Measurements from ENCODE around the gene IL5.

Gene IL5

DNA sequence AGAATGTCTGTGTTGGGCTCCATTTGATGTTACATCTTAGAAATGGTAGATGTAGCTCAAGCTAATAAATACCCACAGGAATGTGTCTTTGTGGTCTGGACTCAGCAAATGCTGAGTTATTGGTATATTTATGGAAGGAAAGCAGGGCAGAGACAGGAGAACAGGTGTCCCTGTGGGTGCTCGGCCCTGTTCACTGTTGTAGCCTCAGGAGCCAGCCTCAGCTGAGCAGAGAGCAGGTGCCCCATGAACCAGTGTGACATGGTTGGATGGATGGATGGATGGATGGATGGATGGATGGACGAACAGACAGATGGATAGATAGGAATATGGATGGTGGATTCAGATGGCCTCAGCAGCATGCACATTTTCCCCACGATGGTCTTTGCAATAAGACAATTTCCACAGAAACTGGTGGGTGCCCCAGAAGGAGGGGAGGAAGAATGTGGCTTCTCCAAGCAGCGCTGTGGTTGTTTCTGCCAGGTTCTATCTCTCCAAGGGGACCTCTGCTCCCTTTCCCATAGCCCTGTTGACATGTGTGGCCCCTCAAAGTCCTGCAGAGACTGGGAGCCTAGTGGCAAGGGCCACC, 44.5 kb downstream of the IL5 start:
- DNase-seq (ENCODE audit: low read depth), result no peak

DNA sequence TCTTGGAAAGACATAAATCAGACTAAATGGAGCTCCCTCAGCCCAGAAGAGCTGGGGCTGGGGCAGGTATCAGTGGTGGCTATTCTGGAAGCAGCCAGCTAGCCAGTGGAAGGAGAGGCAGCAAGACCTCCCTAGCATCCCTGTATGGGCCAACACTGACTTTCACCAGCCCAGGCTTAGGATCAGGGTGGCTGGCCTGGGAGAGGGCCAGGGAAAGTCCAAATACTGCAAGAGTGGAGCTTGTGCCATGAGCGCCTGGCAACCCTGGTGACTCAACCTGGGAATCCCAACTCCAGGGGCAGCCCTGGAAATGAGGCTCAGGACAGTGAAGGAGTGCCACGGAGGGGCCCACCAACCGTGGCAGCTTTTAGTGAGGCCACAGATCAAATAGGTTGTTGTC, 45.2 kb downstream of the IL5 start:
- DNase-seq (ENCODE audit: low read depth), result no peak

DNA sequence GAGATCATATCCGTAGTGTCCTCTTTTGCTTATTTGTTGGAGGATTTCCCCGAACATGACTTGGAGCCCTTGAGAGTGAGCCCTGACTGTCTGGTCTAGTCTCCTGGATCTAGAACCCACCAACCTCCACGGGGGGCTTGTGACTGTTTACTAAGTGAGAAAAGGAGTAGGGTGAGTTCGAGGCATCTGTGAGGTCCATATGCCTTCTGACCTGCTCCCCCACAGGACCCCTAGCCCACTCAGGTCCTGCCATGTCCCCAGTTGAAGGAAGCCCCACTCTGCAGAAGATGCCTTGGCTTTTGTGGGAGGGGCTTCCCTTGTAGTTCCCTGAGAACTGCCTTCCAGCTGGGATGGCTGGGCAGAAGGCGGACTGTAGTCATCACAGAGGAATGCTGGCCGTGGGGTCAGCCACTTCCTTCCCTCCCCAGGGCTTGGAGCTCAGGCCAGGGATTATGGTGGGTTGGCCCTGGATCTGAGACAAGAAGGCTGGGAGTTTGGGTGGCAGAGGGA, 45.8 kb downstream of the IL5 start:
- DNase-seq (ENCODE audit: low read depth), result no peak

DNA sequence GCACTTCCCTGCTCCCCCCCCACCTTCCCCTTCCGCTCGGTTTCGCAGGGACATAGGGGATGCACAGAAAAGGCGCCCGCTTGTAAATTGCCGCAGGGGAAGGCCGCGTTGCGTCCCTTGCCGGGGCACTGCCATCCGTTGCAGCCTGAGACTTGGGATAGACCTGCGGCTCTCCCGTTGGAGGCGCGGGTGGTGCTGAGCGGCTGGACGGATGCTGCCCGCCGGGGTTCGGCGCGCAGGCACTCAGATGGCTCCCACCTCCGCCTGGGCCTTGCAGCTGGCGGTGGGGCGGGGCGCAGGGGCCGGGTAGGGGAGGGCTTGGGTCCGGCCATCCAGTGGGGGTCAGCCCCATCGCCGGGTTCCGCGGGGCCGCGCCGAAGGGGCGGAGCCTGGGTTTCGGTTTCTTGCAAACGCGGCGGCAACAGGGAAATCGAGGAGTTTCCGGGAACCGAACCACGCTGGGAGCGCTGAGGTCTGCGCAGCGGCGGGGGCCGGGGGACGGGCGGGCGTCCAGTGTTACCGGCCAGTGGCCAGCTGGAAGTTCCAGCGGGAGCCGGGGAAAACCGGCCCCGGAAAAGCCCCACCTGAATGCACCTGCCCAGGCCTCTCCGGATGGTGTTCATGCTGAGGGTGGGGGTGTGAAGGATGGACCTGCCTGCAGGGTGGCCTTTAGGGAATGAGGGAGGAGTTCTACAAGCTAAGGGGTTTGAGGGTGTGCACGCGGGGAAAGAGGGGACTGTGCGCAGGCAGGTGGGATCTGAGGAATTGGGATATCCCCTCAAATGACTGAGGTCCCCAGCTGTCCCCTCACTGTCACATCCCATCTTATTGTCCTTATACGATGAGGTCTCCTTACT, 46.5 kb downstream of the IL5 start:
- DNase-seq (ENCODE audit: low read depth), result peak; percentile 47

DNA sequence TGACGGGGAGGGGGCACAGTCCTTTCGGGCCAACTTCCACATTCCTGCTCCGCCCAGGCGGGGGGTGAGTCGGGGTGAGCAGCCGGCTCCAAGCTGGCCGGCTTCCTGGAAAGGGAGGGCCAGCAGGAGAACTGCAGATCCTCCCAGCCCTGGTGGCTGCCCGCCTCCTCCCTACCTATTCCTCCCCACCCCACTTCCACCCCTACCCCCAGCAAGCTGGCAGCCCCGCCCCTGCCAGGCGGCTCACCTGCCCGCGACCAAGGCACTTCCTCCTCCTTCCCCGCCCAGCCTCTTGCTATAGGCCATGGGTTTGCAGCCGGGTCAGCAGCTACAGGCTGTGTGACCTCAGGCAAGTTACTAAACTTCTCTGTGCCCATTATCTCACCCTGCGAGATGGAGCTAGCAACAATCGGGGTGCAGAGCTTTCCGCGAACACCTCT, 47.1 kb downstream of the IL5 start:
- peak; percentile 88 for DNase-seq (ENCODE audit: low read depth)

DNA sequence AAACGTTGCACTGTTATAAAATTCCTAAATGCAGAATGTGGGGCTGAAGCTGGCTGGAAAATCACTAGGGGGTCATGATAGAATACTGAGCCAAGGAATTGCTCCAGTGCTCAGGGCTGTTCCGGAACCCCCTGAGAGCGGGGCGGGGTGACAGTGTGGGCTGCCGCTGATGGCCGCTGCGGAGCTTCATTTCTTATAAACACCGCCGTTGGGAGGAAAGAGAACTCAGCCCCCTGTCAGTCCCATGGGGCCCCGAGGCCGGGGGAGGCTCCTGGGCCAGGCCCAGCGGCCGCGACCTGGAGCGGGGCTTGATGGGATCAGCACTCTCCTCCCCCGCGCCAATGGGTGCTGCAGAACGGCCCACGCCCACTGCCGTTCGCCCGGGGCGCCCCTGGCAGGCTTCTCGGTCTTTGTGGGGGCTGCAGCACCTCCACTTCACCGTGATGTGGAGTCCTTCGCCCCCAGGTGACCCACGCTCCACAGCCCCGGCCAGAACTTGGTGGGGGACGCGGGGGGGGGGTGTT, 47.6 kb downstream of the IL5 start:
- peak; percentile 49 for DNase-seq (ENCODE audit: low read depth)

DNA sequence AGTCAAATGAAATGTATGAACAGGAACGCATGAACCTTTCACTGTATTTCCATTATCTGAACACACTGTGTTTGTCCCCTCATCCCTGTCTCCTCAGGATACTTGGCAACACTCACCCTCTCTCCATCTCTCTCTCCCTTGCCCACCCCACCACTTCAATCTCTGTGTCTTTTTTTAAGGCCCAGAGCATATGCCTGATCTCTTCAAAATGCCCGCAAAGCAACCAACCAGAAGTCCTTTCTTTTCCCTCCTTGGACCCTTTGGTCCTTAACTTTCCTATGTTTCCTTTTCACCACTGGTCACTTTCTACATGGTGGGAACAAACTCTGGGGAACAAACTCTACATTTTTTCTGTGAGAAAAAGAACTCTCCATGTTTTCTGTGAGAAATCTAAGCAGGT, 49.5 kb downstream of the IL5 start:
- no peak for DNase-seq (ENCODE audit: low read depth)

DNA sequence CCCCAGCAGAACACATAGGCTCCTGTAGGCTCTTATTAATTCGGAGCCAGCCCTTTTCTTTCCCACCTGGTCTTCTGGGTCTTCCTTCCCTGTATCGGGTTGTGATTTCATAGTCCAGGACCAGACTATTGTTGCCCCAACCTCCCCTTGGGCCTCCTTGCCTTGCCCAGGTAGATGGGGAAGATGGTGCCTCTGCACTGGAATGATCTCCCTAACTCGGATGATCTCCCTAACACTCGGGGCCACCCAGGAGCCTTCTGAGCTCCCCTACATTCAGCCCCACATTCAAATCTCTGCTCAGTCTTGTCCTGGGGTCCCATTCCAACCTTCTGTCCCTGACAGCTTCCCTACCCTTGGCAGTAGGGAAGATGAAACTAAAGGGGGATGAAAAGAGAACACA, 50.1 kb downstream of the IL5 start:
- DNase-seq (ENCODE audit: low read depth), result no peak

DNA sequence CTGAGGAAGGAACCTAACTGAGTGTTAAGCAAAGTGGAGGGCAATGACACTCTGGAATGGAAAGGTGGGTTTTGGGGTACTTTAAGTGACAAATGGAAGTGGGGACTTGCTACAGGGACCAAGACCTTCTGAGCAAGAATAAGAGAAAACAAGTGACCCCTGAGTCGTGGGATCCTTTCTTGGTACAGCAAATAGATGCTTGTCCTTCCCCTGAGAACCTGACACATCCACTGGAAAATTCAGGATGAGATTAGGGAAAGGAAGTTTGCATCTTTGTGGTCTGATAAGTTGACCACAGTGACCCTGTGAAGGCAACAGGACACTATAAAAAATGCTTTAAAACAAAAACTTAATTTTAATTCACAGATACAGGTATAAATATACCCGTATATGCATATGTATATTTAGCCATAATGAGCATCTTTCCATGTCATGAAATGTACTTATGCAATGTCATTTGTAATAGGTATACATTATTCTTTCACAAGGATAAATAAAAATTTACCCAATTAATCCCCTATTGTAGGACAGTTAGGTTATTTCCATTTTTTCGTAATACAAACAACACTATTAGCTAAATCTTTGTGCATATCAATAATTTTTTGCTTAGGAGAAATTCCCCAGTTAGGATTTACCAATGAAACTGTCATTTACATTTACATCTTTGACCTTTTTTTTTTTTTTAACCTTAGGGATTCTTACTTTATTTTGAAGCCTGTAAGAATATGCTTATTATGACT, 50.8 kb downstream of the IL5 start:
- no peak for DNase-seq (ENCODE audit: low read depth)

Data from T-helper 22 cell (primary cell).